ENCODE measurements around the gene USP7.

- no peak for TF ChIP-seq CTCF (IDR thresholded peaks at IDR 0.05; ENCODE audit: low read length)
- TF ChIP-seq EZH2 (optimal IDR thresholded peaks at IDR 0.05; ENCODE audit: low read depth, low read length): no peak
Observed at GRCh38 chr16:8899709-8900317, 63.9 kb downstream of the USP7 start.
